ENCODE data around the gene ARPC5L. TPM values are rescaled to one million over a fixed set of nuclear protein-coding genes. Genes with fewer than 3 reads are reported as not detected.

Gene ARPC5L
- total RNA-seq, 1 experiment from 2014 or later, result 50.0 TPM

DNA sequence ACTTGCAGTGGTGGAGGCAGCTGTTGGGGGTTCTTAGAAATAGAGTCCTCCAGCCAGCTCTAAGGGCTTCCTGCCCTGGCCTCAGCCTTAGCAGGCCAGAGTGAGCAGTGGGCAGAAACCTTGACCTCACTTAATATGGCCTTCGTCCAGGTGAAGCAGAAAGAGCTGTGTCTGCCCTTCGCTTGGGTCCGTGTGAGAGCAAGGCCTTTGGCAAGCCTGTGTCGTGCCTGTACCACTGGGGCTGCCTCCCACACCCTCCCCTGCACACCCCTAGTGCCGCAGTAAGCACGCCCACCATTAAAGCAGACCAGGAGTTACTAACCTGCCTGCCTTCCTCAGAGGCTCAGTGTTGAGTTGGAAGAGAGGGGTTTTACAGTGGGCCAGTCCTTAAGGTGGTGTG lies 13.6 kb downstream of the ARPC5L start:
- H3K4me1 ChIP-seq (ENCODE audit: control insufficient read depth in 1 of 2, insufficient read depth in 2 of 2, low read length in 2 of 2), result peaks cover 11 to 29% of the 10 kb centered on the region in 2 experiments
- H3K9me3 ChIP-seq (ENCODE audit: control insufficient read depth in 1 of 2, insufficient read depth in 1 of 2, low read depth in 1 of 2, low read length in 2 of 2), result no peaks in the 10 kb centered on the region
- no TSS peak for BruUV-seq (replicated peaks)
- DNase-seq (ENCODE audit: low read depth, low spot score), result no peak
- CTCF ChIA-PET, result no interaction called here
- no peak overlapping the region for H3K4me3 ChIP-seq (replicated peaks in 1 of 2; ENCODE audit: low read depth in 1 of 2, low read length in 2 of 2)
- peaks cover 29% of the 10 kb centered on the region for H4K20me1 ChIP-seq (ENCODE audit: insufficient read depth)
- peaks cover 61% of the 10 kb centered on the region for H3K79me2 ChIP-seq (ENCODE audit: insufficient read depth, low read length)
- TF ChIP-seq YY1 (IDR thresholded peaks at IDR 0.05; ENCODE audit: extremely low read depth, insufficient replicate concordance, low read depth, low read length) (no peak), TCF7L2 (IDR thresholded peaks at IDR 0.05; ENCODE audit: borderline replicate concordance, extremely low read depth, insufficient read depth, insufficient read length) (no peak), ZFX (IDR thresholded peaks at IDR 0.05) (no peak), POLR2A (IDR thresholded peaks at IDR 0.05; ENCODE audit: borderline replicate concordance, extremely low read depth, insufficient read depth, insufficient read length) (no peak), CBX3 (IDR thresholded peaks at IDR 0.05; ENCODE audit: low read depth) (no peak)
- TF ChIP-seq, protein P1, sequence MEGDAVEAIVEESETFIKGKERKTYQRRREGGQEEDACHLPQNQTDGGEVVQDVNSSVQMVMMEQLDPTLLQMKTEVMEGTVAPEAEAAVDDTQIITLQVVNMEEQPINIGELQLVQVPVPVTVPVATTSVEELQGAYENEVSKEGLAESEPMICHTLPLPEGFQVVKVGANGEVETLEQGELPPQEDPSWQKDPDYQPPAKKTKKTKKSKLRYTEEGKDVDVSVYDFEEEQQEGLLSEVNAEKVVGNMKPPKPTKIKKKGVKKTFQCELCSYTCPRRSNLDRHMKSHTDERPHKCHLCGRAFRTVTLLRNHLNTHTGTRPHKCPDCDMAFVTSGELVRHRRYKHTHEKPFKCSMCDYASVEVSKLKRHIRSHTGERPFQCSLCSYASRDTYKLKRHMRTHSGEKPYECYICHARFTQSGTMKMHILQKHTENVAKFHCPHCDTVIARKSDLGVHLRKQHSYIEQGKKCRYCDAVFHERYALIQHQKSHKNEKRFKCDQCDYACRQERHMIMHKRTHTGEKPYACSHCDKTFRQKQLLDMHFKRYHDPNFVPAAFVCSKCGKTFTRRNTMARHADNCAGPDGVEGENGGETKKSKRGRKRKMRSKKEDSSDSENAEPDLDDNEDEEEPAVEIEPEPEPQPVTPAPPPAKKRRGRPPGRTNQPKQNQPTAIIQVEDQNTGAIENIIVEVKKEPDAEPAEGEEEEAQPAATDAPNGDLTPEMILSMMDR (IDR thresholded peaks at IDR 0.05 in 2 of 3, conservative IDR thresholded peaks at IDR 0.05 in 1 of 3; ENCODE audit: borderline replicate concordance in 1 of 3, insufficient read depth in 1 of 3, low read depth in 2 of 3, low read length in 2 of 3), result no peak
- TF ChIP-seq, protein P2, sequence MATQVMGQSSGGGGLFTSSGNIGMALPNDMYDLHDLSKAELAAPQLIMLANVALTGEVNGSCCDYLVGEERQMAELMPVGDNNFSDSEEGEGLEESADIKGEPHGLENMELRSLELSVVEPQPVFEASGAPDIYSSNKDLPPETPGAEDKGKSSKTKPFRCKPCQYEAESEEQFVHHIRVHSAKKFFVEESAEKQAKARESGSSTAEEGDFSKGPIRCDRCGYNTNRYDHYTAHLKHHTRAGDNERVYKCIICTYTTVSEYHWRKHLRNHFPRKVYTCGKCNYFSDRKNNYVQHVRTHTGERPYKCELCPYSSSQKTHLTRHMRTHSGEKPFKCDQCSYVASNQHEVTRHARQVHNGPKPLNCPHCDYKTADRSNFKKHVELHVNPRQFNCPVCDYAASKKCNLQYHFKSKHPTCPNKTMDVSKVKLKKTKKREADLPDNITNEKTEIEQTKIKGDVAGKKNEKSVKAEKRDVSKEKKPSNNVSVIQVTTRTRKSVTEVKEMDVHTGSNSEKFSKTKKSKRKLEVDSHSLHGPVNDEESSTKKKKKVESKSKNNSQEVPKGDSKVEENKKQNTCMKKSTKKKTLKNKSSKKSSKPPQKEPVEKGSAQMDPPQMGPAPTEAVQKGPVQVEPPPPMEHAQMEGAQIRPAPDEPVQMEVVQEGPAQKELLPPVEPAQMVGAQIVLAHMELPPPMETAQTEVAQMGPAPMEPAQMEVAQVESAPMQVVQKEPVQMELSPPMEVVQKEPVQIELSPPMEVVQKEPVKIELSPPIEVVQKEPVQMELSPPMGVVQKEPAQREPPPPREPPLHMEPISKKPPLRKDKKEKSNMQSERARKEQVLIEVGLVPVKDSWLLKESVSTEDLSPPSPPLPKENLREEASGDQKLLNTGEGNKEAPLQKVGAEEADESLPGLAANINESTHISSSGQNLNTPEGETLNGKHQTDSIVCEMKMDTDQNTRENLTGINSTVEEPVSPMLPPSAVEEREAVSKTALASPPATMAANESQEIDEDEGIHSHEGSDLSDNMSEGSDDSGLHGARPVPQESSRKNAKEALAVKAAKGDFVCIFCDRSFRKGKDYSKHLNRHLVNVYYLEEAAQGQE (IDR thresholded peaks at IDR 0.05; ENCODE audit: low read depth), result no peak
- TF ChIP-seq, protein P3, sequence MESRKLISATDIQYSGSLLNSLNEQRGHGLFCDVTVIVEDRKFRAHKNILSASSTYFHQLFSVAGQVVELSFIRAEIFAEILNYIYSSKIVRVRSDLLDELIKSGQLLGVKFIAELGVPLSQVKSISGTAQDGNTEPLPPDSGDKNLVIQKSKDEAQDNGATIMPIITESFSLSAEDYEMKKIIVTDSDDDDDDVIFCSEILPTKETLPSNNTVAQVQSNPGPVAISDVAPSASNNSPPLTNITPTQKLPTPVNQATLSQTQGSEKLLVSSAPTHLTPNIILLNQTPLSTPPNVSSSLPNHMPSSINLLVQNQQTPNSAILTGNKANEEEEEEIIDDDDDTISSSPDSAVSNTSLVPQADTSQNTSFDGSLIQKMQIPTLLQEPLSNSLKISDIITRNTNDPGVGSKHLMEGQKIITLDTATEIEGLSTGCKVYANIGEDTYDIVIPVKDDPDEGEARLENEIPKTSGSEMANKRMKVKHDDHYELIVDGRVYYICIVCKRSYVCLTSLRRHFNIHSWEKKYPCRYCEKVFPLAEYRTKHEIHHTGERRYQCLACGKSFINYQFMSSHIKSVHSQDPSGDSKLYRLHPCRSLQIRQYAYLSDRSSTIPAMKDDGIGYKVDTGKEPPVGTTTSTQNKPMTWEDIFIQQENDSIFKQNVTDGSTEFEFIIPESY (IDR thresholded peaks at IDR 0.05; ENCODE audit: extremely low read depth, insufficient replicate concordance, low read length), result no peak
- no peak overlapping the region for H3K9ac ChIP-seq (ENCODE audit: low read length)
- H3K4me2 ChIP-seq (ENCODE audit: low read length), result no peak overlapping the region
- H3K27ac ChIP-seq (ENCODE audit: low read depth, low read length), result no peak overlapping the region
- ATAC-seq, result no peak
- H3K27me3 ChIP-seq (ENCODE audit: insufficient read depth, low read length), result no peaks in the 10 kb centered on the region
- RAD21 ChIA-PET (ENCODE audit: low non-redundant PET in 1 of 2, low total read pairs in 2 of 2, uncharacterized antibody in 2 of 2, unreplicated experiment in 2 of 2), result no interaction called here
- H2AFZ ChIP-seq (ENCODE audit: low read depth, low read length, poor library complexity, severe bottlenecking), result no peak overlapping the region
- H3K36me3 ChIP-seq (ENCODE audit: control insufficient read depth in 1 of 2, insufficient read depth in 2 of 2, low read length in 2 of 2), result peaks cover 25 to 60% of the 10 kb centered on the region in 2 experiments; a peak in 3 of 4 replicates
- POLR2A ChIA-PET, result interaction anchor here (0.7 kb wide), 1 partner anchor 12 kb away, joined by 3 read pairs; no protein-coding TSS in a partner anchor
- intact Hi-C loops (cut with micrococcal nuclease), result no loop called here
- H3K9me2 ChIP-seq (ENCODE audit: insufficient read depth), result no peaks in the 10 kb centered on the region

Data from HCT116 (cell line).